Measurements from ENCODE around the gene FOXP4. TPM values are rescaled to one million over a fixed set of nuclear protein-coding genes. Genes with fewer than 3 reads are reported as not detected.

Gene FOXP4
- total and polyA plus RNA-seq, 2 of the 13 experiments (the other 11 are each of a cell fraction or from before 2014, with no cell fraction given): 11.0 to 12.4 TPM

DNA sequence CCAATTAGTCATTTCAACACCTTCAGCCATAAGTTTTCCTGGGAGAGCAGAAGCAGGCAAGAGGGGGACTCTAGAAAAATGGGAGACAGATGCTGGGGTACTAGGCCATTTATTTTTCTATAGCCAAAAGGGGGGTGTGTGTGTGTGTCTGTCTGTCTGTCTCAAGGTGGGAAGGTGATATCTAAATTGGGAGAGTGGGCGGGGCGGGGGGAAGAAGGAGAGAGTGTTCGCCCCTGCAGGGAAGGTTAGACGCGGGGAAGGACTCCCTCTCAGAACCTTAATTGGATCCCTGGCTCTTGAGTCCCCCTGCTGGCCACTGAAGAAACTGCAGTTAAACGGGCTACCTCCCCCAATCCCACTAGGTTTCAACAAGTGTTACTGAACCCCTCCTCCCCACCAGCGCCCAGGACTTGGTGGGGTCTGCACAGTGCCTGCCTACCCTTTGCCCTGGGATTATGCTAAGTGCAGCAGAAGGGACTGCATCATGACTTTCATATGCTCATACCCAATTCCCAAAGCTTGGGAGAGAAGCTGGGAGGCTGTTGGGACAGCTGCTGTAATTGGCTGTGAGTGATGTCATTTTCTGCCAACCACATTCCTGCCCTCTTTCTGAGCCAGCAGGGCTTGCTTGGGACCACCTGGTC is 45.8 kb downstream of the FOXP4 start:
- BruUV-seq (replicated peaks): TSS peak; percentile 25
- ChIA-PET POLR2A (interaction anchor here (1.1 kb wide), 1 partner anchor 13 kb away, joined by 3 read pairs; no protein-coding TSS in a partner anchor), CTCF (ENCODE audit: low intra/inter-chr PET ratio, low total read pairs) (interaction anchor here (0.9 to 4.5 kb wide), 8 partner anchors 9 to 224 kb away, joined by 3 to 66 read pairs (median 5); no protein-coding TSS in a partner anchor)
- no peaks in the 10 kb centered on the region for H3K79me2 ChIP-seq (ENCODE audit: insufficient read depth, low read length)
- peak; percentile 95 for FAIRE-seq
- no peaks in the 10 kb centered on the region for H3K27me3 ChIP-seq (ENCODE audit: control insufficient read depth in 1 of 2, insufficient read depth in 2 of 2, low read length in 2 of 2)
- peak; percentile 65 for DNase-seq (ENCODE audit: low spot score)
- H3K36me3 ChIP-seq (replicated peaks in 1 of 2; ENCODE audit: control insufficient read depth in 1 of 2, insufficient read depth in 2 of 2, low read length in 2 of 2): peaks cover 49 to 91% of the 10 kb centered on the region in 2 experiments
- WGBS (ENCODE audit: low lambda C conversion rate): 33% methylated on average over 7 of the region's 7 CpGs
- H3K4me3 ChIP-seq (replicated peaks in 1 of 3; ENCODE audit: insufficient read depth in 1 of 3, low read depth in 2 of 3, low read length in 3 of 3): no peak overlapping the region
- in situ Hi-C loops (cut with HindIII; ENCODE audit: extremely low pct_ligation_motif_present, low pct_unique_long_range_greater_than_20kb) (loop anchor here (5.0 kb wide), 4 partner anchors 45 to 220 kb away; partner anchors contain the start of gene FOXP4), intact Hi-C loops (cut with micrococcal nuclease; ENCODE audit: unreplicated experiment) (loop anchor here (1.0 to 2.0 kb wide), 4 partner anchors 45 to 223 kb away; partner anchors contain the start of gene FOXP4)
- H2AFZ ChIP-seq (ENCODE audit: low read length): no peak overlapping the region
- H3K4me1 ChIP-seq (ENCODE audit: insufficient read depth, low read length): peaks cover 19% of the 10 kb centered on the region
- peak; percentile 73 for ATAC-seq
- no peak overlapping the region for H3K4me2 ChIP-seq (ENCODE audit: low read depth, low read length)
- H3K9ac ChIP-seq (ENCODE audit: insufficient read depth, low read depth, low read length): no peak overlapping the region
- no peak overlapping the region for H3K27ac ChIP-seq (ENCODE audit: extremely low read length, insufficient read depth, low read length)
- H4K20me1 ChIP-seq (ENCODE audit: insufficient read depth, low read length): peaks cover 9% of the 10 kb centered on the region; the same call in 1 of the 2 replicates
- no peaks in the 10 kb centered on the region for H3K9me3 ChIP-seq (ENCODE audit: low read length)
- TF ChIP-seq ZNF670 (CRISPR knock-in tag; IDR thresholded peaks at IDR 0.05; ENCODE audit: borderline replicate concordance) (no peak), NFIC (IDR thresholded peaks at IDR 0.05; ENCODE audit: low read length) (no peak), MYC (CRISPR knock-in tag; IDR thresholded peaks at IDR 0.05; ENCODE audit: borderline replicate concordance) (no peak), ZNF530 (CRISPR knock-in tag; IDR thresholded peaks at IDR 0.05; ENCODE audit: low read depth) (no peak), FOXJ3 (CRISPR knock-in tag; IDR thresholded peaks at IDR 0.05; ENCODE audit: borderline replicate concordance) (no peak), ZNF230 (CRISPR knock-in tag; IDR thresholded peaks at IDR 0.05) (0 out of 2 replicates have a peak, but pooled peaks have one; percentile 31), ZSCAN25 (CRISPR knock-in tag; IDR thresholded peaks at IDR 0.05) (peak; percentile 87; the same call in 1 of the 2 replicates), ZNF251 (CRISPR knock-in tag; IDR thresholded peaks at IDR 0.05) (no peak), MAX (IDR thresholded peaks at IDR 0.05) (no peak), RBM39 (IDR thresholded peaks at IDR 0.05; ENCODE audit: low read depth, low read length, poor library complexity, severe bottlenecking) (no peak), KDM5A (IDR thresholded peaks at IDR 0.05; ENCODE audit: borderline replicate concordance, low read length) (no peak), NFYC (CRISPR knock-in tag; IDR thresholded peaks at IDR 0.05) (no peak), ZNF431 (CRISPR knock-in tag; IDR thresholded peaks at IDR 0.05; ENCODE audit: borderline replicate concordance, low read depth) (no peak), ZNF468 (CRISPR knock-in tag; IDR thresholded peaks at IDR 0.05) (no peak), ARNT2 (CRISPR knock-in tag; IDR thresholded peaks at IDR 0.05; ENCODE audit: low read depth) (0 out of 2 replicates have a peak, but pooled peaks have one; percentile 34), RFX3 (CRISPR knock-in tag; IDR thresholded peaks at IDR 0.05) (no peak), ATF7 (IDR thresholded peaks at IDR 0.05) (peak; percentile 50; the same call in 1 of the 2 replicates), ATF7 (CRISPR knock-in tag; IDR thresholded peaks at IDR 0.05) (0 out of 2 replicates have a peak, but pooled peaks have one; percentile 3), FOXA1 (IDR thresholded peaks at IDR 0.05) (no peak), FOXA1 (CRISPR knock-in tag; IDR thresholded peaks at IDR 0.05) (0 out of 2 replicates have a peak, but pooled peaks have one; percentile 5), PITX1 (CRISPR knock-in tag; IDR thresholded peaks at IDR 0.05) (peak; percentile 39; the same call in 1 of the 2 replicates), ZNF557 (CRISPR knock-in tag; IDR thresholded peaks at IDR 0.05) (0 out of 2 replicates have a peak, but pooled peaks have one; percentile 28), MIXL1 (CRISPR knock-in tag; IDR thresholded peaks at IDR 0.05) (peak; percentile 88), HNRNPLL (IDR thresholded peaks at IDR 0.05; ENCODE audit: low read depth, low read length, poor library complexity, severe bottlenecking) (no peak), AGO2 (optimal IDR thresholded peaks at IDR 0.05; ENCODE audit: low read depth, low read length) (peak; percentile 22)
- TF ChIP-seq, protein P1, sequence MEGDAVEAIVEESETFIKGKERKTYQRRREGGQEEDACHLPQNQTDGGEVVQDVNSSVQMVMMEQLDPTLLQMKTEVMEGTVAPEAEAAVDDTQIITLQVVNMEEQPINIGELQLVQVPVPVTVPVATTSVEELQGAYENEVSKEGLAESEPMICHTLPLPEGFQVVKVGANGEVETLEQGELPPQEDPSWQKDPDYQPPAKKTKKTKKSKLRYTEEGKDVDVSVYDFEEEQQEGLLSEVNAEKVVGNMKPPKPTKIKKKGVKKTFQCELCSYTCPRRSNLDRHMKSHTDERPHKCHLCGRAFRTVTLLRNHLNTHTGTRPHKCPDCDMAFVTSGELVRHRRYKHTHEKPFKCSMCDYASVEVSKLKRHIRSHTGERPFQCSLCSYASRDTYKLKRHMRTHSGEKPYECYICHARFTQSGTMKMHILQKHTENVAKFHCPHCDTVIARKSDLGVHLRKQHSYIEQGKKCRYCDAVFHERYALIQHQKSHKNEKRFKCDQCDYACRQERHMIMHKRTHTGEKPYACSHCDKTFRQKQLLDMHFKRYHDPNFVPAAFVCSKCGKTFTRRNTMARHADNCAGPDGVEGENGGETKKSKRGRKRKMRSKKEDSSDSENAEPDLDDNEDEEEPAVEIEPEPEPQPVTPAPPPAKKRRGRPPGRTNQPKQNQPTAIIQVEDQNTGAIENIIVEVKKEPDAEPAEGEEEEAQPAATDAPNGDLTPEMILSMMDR (CRISPR knock-in tag; IDR thresholded peaks at IDR 0.05): peak; percentile 95

Measured in HepG2 (cell line).